GM18520 (cell line): Measurements from ENCODE around the gene CLEC4A.
"Not testable (repeated sequence)": the region's sequence is repeated elsewhere in the genome, so short reads cannot be mapped to it uniquely, and the experiment has no call there.

ENCODE experiments used
- ATAC-seq: cut with Tn5 transposase; IDR thresholded peaks from one replicate; pipeline ENCODE4 v1.9.1; 2021; ENCODE audit not compliant: unreplicated experiment

Gene CLEC4A

DNA sequence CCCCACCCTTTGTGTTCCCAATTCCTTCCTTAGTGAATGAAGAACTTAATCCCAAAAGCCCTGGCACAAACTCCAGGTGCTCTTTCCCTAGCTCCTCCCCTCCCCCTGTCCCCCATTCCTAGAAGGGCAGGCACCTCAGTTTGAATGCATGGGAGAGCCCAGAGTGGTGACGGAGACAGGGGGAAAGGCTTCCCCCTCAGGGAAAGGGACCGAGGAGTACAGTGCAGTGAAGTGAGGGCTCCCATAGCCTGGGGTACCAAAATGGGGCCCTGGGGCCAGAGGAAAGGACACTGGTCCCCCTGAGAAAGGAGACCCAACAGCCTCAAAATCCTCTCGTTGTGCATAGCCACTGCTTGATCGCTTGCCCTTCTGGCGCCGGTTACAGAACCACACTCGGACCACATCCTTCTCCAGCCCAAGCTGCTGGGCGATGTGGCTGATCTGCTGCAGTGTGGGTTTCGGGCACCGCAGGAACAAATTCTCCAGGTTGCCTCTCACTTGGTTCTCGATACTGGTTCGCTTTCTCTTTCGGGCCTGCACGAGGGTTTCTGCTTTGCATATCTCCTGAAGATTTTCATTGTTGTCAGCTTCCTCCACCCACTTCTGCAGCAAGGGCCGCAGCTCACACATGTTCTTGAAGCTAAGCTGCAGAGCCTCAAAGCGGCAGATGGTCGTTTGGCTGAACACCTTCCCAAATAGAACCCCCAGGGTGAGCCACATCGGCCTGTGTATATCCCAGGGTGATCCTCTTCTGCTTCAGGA is 10.4 kb downstream of the CLEC4A start:
- ATAC-seq, result not testable (repeated sequence)

DNA sequence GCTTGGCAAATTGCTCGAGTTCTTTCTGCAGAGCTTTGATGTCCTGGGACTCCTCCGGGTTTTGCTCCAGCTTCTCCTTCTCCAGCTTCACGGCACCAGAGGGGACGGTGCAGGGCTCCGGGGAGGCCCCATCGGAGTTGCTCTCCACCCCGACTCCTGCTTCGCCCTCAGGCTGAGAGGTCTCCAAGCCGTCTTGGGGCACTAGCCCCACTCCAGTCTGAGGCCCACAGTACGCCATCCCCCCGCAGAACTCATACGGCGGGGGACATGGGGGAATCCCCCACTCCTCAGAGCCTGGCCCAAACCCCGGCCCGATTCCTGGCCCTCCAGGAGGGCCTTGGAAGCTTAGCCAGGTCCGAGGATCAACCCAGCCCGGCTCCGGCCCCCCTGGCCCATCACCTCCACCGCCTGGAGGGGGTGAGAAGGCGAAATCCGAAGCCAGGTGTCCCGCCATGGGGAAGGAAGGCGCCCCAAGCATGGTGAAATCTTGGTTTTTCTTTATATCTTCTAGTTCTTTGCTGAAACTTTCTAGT is 11.0 kb downstream of the CLEC4A start:
- ATAC-seq, result not testable (repeated sequence)

DNA sequence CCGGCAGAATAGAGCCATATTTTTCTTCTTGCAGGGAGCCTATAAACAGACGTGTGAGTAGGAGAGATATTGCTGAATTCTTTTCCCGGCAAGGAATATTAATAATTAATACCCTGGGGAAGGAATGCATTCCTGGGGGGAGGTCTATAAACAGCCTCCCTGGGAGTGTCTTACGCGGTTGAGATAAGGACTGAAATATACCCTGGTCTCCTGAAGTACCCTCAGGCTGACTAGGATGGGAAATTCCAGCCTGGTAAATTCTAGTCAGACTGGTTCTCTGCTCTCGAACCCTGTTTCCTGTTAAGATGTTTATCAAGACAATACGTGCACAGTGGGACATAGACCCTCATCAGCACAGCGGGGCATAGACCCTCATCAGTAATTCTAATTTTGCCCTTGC is 18.2 kb downstream of the CLEC4A start:
- not testable (repeated sequence) for ATAC-seq

DNA sequence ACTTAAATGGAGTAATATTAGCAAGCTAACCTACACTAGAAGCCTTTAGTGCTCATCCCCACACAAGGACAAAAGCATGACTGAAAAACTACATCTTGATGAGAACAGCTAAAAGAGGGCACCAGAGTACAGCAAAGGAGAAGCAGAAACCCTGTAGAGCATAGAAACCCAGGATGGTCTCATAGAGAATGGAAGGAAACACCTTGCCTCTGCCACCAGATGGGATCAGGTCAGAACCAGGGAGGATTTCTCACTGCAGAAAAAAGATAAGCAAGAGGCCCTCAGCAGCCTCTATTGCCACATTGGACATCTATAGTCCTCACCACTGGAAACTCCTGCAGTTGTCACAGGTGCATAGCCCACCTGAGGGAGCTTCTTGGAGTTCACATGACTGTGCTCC is 19.8 kb downstream of the CLEC4A start:
- ATAC-seq, result no peak

DNA sequence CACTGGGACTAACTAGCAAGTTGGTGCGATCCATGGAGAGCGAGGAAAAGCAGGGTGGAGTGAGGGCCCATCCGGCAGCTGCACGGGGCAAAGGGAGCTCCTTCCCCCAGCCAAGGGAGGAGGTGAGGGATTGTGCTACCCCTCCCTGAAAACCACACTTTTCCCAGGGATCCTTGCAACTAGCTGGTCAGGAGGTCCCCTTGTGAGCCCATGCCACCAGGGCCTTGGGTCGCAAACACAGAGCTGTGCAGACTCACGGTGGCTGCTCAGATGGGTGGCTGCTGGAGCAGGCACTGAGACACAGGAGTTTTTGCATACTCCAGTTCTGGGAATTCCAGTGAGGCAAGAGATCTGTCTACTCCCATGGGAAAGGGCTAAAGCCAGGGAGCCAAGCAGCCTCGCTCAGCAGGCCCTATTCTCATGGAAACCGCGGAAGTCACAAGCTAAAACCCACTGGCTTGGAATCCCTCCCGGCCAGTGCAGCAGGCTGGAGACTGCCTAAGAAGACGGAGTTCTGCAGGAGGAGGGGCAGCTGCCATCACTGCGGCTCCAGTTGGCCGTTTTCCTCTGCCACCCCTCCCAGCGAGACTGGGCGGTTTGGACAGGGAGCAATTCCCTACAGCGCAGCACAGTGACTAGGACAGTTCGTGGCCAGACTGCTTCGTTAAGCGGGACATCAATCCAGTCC is 22.5 kb downstream of the CLEC4A start:
- no peak for ATAC-seq

DNA sequence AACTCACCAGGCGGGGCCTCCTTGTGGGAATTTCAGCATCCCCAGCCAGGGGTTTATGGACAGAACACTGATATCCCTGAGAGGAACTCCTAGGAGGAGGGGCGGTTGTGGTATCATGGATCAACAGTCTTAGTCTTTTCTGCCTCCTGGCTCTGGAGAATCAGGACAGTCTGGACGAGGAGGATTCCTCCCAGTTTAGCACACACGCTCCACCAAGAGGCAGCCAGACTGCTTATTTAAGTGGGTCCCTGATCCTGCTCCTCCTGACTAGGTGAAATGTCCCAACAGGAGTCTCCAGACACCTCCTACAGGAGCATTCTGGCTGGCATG is 23.0 kb downstream of the CLEC4A start:
- ATAC-seq, result no peak

DNA sequence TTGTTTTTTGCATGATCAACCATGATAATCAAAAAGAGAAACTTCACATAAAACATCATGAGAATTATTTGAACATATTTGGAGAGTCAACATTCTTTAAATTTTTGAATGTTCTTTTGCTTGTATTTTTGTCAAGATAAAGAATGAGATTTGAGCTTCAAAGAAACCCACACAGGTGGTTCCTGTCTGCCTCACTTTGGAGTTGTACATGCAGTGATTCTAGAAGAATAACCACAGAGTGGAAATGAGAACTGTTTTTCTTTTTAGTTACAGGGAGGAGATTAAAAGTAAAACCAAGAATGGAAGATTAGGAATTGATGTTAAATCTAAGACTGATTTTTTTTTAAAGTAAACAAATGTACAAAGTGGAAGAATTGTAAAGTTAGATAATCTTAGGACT is 31.1 kb downstream of the CLEC4A start:
- ATAC-seq, result no peak

DNA sequence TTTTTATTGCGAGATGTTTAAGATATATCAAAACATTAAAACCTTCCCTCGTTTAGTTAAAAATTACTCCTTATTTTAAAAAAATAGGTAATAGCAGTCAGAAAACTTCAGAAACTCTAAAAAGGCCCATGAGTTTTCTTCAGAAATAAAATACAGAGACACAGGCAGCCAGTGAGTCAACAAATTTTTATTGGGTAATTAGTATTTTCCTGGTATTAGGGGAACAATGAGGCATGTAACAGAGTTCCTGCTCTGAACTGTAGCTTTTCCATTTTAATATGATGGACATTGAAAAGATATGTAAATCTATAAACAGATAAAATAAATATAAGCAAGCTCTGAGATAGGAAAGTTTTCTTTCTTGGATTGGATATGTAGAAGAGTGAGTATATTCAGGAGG is 33.0 kb downstream of the CLEC4A start:
- ATAC-seq, result no peak

DNA sequence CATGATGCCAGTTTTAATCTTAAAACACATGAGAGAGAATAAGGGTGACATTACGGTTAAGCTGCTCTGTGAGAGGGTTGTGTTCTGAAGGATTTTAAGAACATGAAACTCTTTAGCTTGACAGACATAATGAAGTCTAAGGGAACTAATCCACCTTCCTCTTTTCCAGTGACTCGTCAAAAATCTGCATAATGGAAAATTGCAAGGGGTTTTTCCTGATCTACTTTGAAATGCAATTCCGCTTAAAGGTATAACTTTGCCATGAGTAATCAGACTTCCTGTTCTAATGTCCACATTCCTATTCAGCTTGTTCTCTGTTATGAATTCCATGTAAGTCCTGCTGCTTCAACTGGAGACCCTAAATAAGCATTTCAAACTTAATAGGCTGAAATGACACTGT is 33.4 kb downstream of the CLEC4A start, which contains the start of gene ZNF705A:
Gene ZNF705A (plus strand): TSS at position 171 of the 400 bp plus-strand sequence. CDS start 15,611 bp downstream, outside the sequence.
- no peak for ATAC-seq

DNA sequence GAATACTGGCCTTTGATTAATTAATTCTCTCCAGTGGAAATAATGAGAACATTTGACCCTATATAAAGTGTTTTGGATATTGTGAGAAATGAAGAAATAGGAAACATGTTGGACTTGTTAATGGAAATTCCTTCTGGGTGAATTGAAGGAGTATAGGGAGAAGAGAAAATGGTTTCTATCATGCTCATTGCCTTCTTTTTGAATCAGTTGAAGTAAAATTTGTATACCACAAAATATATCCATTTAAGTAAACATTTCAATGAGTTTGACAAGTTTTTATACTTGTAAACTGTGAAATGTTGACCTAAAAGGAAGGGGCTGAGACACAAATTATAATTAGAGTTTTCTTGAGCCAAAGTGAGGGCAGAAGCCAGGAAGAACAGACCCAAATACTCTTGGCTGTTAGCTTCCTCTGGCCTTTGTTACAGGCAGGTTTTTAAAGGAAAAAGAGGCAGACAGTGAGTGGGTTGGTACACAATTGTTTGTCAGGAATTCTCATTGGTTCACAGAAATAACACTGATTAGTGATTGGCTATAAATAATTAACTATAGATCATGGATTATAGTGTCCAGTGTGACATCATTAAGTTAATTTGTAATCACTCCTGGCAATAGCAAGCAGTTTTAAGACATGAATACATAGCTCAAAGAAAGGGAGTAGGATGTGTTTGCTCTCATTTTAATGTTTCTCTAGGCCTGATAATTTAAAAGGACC is 34.2 kb downstream of the CLEC4A start:
- ATAC-seq, result no peak

DNA sequence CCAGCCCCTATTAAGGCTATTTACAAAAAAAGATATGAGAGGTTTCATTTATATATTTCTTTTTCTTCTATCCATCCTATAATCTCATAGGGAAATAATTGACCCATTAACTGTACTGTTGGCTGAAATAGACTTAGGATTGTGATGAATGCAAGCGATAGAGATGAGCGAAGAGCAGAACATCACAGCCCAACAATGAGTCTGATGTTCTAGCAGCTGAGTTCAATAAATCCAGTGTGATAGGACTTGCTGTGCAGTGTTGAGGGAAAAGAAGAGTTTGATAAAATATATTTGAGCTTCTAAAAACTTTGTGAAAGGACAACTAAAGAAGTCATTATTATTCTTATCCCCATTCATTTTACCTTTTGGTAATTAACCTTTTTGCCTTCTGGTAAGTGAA is 49.5 kb downstream of the CLEC4A start:
- not testable (repeated sequence) for ATAC-seq

DNA sequence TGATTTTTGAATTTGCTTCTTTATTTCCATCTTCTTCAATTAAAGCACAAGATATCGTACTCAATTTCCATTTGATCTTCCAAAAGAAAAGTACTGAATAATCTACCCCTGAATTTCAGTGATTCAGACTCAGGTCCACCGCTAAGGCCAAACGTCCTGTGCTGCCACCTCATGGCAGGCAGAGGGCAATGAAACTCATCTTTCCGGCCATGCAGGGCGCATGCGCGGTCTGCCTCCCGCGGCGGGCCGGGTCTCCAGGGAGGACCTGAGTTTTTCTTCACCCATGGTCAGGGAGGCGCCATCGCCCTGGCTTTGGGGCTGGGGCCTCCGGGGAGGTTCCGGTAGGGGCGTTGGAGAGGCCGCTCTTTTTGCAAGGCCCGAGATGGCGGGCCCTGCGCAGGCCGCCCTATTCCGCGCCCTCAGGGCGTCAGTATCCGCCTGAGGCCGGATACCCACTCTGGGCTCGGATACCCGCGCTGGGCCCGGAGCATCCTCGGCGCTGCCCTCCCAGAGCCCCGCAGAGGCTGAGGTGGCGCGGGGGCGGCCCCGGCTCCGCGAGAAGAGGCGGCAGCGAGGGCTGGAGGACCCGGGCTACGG is 56.7 kb downstream of the CLEC4A start:
- ATAC-seq, result not testable (repeated sequence)

DNA sequence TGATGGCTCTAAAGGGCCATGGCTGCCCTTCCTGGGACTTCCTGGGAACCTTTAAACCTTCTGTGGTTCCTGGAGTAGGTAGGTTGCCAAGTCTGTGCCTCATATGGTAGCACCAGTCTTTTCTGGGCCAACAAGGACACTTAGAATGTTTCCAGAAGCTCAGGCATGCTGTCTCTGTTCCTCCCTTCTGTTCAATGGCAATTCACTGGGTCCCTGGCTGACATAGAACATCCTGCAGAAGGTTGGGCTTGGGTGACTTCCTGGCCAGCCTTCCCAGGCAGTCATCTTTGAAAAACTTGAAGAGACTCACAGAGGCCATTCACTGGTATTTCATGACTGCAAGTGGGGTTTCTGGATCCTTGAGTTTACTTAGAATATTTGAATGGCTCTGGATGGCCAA is 57.9 kb downstream of the CLEC4A start:
- ATAC-seq, result not testable (repeated sequence)

DNA sequence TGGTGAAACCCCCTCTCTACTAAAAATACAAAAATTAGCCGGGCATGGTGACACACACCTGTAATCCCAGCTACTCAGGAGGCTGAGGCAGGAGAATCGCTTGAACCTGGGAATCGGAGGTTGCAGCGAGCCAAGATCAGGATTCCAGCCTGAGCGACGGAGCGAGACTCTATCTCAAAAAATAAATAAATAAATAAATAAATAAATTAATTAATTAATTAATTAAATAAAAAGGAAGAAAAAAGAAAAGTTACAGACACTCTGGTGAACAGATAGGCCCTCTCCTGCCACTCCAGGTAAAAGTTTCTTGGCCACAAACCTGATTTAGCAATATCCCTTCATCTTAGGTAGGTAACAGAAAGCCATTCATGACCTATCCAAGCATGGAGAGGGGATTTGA is 59.5 kb downstream of the CLEC4A start:
- not testable (repeated sequence) for ATAC-seq

DNA sequence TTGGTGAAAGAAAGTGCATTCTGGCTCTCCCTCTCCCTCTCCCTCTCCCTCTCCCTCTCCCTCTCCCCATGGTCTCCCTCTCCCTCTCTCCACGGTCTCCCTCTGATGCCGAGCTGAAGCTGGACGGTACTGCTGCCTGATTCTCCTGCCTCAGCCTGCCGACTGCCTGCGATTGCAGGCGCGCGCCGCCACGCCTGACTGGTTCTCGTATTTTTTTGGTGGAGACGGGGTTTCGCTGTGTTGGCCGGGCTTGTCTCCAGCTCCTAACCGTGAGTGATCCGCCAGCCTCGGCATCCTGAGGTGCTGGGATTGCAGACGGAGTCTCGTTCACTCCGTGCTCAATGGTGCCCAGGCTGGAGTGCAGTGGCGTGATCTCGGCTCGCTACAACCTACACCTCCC is 59.9 kb downstream of the CLEC4A start:
- ATAC-seq, result not testable (repeated sequence)

DNA sequence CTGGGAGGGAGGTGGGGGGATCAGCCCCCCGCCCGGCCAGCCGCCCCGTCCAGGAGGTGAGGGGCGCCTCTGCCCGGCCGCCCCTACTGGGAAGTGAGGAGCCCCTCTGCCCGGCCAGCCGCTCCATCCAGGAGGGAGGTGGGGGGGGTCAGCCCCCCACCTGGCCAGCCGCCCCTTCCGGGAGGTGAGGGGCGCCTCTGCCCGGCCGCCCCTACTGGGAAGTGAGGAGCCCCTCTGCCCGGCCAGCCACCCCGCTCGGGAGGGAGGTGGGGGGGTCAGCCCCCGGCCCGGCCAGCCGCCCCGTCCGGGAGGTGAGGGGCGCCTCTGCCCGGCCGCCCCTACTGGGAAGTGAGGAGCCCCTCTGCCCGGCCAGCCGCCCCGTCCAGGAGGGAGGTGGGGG is 60.8 kb downstream of the CLEC4A start:
- not testable (repeated sequence) for ATAC-seq

DNA sequence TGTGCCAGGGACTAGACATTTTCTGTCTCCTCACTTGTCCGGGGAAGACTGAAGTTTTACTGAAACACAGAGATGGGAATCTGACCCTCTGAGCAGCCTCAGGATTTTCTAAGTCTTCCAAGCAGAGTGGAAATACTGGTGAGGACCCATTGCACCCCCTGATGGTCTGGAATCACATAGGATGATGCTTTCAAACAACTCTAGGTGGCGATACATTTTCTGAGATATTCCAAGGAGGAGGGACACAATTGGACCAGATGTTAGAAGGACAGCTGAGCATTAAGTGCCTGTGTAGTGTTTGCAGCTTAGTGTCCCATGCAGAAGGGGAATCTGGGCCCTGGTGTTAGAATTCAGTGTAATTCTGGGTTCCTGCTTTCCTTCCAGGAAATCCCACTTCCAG is 64.7 kb downstream of the CLEC4A start:
- not testable (repeated sequence) for ATAC-seq
